ENCODE results near the gene CTBP2.

CTBP2 gene

DNA sequence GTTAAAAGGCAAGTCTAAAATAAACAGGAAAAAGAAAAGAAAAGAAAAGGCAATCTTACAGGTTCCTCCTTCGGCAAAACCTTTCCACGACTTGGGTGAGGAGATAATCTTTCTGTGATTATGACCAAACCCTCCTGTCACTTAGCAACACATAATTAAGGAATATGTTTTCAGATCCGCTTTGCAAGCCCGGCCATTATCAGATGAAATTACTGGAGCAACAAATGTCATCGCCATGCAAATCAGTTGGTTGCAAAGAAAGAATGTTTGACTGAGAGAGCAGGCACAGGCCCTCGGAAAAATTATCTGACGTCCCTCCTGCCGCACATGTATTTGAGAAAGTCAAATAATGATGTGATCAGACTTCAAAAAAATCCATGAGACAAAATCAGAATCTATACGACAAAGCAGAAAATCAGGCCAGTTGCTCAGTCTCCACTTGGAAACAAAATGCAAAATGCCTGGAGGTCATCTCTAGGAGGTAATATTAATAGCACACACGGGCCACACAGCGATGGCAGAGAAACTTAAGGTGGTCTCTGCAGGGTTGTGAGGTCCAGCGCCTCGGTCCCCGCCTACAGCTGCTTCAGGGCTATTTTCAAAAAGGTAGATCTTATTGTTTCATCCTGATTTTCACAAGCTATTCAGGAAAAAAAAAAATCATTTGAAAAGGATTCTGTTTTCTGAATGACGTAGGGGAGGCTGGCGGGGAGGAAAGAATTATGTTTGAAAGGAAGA, 135.7 kb downstream of the CTBP2 start:
- DNase-seq (ENCODE audit: low read depth): no peak

DNA sequence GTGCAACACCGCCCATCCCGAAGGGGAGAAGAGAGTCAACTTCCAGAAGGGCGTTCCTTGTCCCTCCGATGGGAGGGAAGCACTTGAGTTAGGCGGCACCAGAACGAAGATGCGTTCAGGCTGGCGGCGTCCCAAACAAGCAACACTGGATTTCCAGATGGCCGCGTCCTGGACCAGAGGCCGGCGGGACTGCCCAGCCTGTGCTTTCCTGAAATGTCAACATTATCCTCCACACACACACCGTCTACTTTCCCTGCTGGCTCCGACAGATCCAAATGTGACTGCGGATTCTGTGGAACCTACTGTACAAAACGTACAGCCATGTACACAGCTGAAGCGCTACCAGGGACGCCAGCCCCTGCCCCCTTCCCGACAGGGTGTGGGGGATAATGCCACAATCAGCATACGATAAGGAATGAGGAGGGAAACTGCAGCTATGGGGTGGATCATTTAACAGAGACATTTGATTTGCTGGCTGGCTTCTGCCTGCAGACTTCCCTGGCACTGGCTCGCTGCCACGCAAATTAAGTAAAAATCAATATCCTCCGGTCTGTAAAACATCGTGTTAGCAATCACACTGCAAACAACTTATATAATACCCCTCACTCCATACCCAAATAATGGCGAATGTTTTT, 136.4 kb downstream of the CTBP2 start:
- DNase-seq (ENCODE audit: low read depth): no peak

DNA sequence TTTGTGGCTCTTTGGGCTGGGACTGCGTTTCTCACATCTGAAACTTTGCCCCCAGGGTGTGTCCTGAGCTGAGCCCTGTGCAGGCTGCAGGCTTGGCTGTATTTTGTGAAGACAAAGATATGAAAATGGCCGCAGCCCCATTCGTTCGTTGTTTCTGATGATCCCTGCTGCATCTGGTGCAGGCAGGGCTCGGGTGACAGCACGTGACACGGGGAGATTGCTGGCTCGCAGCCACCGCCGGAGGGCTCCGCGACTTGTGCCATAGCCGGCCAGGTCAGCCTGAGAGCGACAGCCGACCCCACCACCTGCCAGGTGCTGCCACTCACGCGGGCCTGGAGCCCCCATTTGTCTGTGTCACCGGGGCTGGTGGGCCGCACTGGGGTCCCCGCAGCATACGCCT, 137.1 kb downstream of the CTBP2 start:
- no peak for DNase-seq (ENCODE audit: low read depth)

DNA sequence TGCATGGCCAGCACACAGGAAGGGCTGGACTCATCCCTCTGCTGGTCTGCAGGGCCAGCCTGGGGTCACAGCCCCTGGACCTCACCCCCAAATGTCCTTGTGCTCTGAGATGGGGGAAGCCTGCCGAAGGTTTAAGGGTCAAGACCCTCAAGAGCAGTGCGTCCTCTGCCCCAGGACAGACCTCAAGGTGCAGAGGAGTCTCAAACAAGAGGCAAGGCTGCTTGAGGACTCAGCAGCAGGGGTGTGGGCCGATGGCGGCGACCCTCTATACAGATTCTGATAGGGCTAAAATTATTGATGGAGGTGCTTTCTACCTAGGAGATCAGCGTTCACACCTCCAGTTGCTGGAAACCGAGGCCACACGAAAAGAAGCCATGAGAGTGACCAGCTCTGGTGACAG, 137.7 kb downstream of the CTBP2 start:
- no peak for DNase-seq (ENCODE audit: low read depth)

GRCh38 chr10:125021686-125022344, 138.5 kb downstream of the CTBP2 start:
- DNase-seq (ENCODE audit: low read depth): no peak

DNA sequence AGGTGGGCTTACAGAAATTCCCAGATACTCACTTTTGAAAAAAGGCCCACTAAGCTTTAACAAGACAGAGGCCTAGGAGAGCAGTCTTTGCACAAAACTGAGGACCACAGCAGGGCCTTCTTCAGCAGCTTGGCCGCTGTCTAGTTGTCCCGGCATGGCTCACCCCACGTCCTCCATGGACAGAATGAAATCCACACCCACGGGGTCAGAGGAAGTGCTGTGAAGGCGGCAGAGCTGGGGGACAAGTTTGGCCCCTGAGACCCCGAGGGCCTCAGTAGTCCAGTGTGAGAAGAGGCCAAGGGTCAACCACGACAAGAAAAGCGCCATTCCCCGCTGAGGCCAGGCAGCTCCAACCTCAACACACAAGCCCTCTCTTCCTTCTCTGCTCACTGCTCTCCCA, 139.5 kb downstream of the CTBP2 start:
- DNase-seq (ENCODE audit: low read depth): no peak

GRCh38 chr10:125020386-125020785, 140.0 kb downstream of the CTBP2 start:
- no peak for DNase-seq (ENCODE audit: low read depth)

DNA sequence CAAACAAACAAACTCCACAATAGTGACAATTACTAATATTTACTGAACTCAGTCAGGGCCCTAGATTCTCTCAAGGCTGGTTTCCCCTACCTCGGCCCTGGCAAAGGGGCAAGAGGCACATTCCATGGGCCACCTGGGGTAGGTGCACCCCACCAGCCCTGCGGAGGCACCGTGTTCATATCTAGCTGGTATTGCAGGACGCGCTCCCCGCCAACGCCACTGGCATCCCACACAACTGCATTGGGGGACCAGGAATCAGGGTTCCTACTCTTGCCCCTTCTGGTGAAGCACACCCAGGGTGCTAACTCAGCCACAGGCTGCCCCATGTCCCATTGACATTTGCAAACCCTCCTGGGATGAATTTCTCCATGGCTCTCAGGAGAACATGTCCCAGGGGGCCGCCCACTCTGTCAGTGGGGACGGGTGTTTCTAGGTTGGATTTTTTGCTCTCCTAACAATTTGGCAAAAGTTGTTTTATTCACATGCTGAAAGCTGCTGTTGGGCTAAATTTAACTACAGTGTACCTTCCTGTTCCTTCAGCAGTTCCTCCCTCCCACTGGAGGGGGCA, 141.7 kb downstream of the CTBP2 start:
- no peak for DNase-seq (ENCODE audit: low read depth)

- no peak for DNase-seq (ENCODE audit: low read depth)
Measured at GRCh38 chr10:125017547-125018298, 142.6 kb downstream of the CTBP2 start.

DNA sequence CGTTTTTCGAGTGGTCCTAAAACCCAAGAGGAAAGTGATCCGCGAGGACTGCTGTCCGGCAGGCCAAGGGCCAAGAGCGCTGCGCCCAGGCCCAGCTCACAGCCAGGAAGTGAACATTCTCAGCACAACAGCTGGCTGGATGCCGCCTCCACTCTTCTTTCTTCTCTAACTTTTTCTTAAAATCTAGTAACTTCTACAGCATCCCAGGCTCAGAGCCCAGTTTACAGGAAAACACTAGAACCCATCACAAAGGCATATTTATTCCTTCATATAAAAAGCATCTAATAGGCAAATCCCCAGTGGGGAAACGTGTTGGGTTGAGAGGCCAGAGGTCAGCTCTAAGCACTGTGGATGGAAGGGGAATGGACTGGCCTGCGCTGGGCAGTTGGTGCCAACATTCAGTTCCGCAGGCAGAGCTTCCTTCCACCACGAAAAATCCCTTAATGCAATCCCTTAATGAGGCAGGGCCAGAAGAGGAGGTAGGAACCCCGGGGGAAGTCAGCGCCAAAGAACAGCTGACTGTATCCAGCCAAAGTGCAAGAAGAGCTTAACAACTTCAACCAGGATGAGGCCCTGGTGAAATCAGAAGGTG, 143.7 kb downstream of the CTBP2 start:
- DNase-seq (ENCODE audit: low read depth): no peak

- no peak for DNase-seq (ENCODE audit: low read depth)
Measured at GRCh38 chr10:125016123-125016522, 144.2 kb downstream of the CTBP2 start.

DNA sequence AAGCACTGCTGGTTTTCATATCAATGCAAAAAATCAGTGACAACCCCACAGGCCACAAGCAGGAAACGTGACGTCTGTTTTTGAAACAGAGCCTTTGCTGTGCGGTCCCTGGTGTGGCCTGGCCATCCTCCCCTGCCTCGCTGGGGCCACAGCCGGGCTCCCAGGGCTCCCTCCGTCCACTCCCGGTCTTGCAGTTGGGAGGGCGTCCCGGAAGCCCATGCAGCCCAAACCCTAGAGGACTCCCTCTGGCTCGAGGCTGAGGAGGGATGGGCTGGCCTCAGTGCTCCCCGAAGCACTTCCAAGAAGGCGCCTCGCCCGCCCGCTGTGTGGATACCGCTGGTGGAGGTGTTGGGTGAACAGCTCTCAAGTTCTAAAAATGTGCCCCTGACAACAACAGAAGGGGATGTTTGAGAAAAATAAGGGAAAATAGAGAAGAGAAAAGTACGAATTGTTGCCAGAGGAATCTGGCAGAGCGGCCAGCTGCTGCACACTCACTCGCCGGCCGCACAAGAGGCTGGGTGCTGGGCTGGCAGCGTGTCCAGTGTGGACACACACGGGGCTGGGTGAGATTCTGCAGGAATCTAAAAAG, 144.9 kb downstream of the CTBP2 start:
- peak; percentile 5 for DNase-seq (ENCODE audit: low read depth)

DNA sequence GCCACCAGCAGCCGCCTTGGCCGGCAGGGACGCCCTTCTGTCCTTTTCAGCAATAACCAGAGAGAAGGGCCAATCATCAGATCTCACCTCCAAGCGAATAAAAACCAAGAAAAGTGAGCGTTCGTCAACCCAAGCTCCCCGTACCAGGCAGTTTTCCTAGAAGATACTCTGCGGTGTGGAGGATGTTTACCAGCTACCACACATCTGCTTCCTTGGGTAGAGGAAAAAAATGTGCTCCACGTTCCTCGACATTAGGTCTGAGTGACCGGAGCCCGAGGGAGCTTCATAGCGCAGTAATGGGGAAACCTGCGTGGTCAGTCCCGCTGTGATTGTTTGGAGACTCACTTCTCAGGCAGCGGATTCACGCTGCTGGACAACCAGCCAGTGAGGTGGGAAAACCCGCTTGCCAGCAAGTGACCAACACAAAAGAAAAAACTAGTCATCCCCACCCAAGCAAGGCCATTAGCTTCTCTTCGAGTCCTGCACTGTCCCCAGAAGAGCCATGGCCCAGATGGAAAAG, 145.5 kb downstream of the CTBP2 start:
- DNase-seq (ENCODE audit: low read depth): no peak

- no peak for DNase-seq (ENCODE audit: low read depth)
Measured at GRCh38 chr10:125014086-125014830, 146.1 kb downstream of the CTBP2 start.

- no peak for DNase-seq (ENCODE audit: low read depth)
Measured at GRCh38 chr10:125013529-125013872, 146.9 kb downstream of the CTBP2 start.

- DNase-seq (ENCODE audit: low read depth): no peak
Measured at GRCh38 chr10:125012851-125013528, 147.4 kb downstream of the CTBP2 start.

GRCh38 chr10:125011926-125012705, 148.2 kb downstream of the CTBP2 start:
- DNase-seq (ENCODE audit: low read depth): no peak

GRCh38 chr10:125011171-125011925, 149.0 kb downstream of the CTBP2 start:
- DNase-seq (ENCODE audit: low read depth): no peak

All from stimulated activated CD8-positive, alpha-beta memory T cell treated with anti-CD3 and anti-CD28 coated beads, Interleukin-12 subunit alpha, Interleukin-12 subunit beta, amount 100 ng/mL, for 4 hours (primary cell).